Gastroesophageal sphincter (tissue), 4 donors: ENCODE results near the gene RASAL3. TPM values are rescaled to one million over a fixed set of nuclear protein-coding genes. Genes with fewer than 3 reads are reported as not detected.

Experiments
- ATAC-seq: fragments of 150-250 bp; one replicate; pipeline ENCODE4 v1.9.1; 2016; ENCODE audit warnings: mild to moderate bottlenecking, moderate library complexity
- H3K27ac ChIP-seq, 4 donors: fragments of 200-600 bp; sonication (generic) in 3 of 4; 1 replicate in 3 of 4; 2 replicates in 1 of 4; pipeline ENCODE4 v1.5.1; 2016 to 2019
- H3K27me3 ChIP-seq: fragments of 200-600 bp; sonication (generic); one replicate; pipeline ENCODE4 v1.5.1; 2019
- H3K36me3 ChIP-seq, 2 donors: fragments of 200-600 bp; sonication (generic); one replicate each; pipeline ENCODE4 v1.5.1; 2019; ENCODE audit warnings: control low read depth in 1 of 2
- H3K4me1 ChIP-seq, 3 donors: fragments of 200-600 bp; sonication (generic); 1 replicate in 2 of 3; 2 replicates in 1 of 3; pipeline ENCODE4 v1.5.1; 2016 to 2019; ENCODE audit warnings: control low read depth in 2 of 3
- H3K4me3 ChIP-seq, 2 donors: fragments of 200-600 bp; sonication (generic); one replicate each; pipeline ENCODE4 v1.5.1; 2019; ENCODE audit warnings: mild to moderate bottlenecking in 1 of 2, moderate library complexity in 1 of 2
- H3K9me3 ChIP-seq, 3 donors: fragments of 200-600 bp; sonication (generic); one replicate each; pipeline ENCODE4 v1.5.1; 2017 to 2019; ENCODE audit warnings: control low read depth in 2 of 3
- CTCF ChIP-seq, 4 experiments: fragments of 200-600 bp in 2 of 4; fragments of 450-650 bp in 2 of 4; sonication (generic) in 1 of 4; IDR thresholded peaks; one replicate each; pipeline ENCODE4 v1.5.1; 2017 to 2019; ENCODE audit warnings: antibody characterized with exemption in 4 of 4, mild to moderate bottlenecking in 2 of 4, moderate library complexity in 2 of 4
- EP300 ChIP-seq: sonication (generic); formaldehyde crosslinking; IDR thresholded peaks from one replicate; pipeline ENCODE4 v1.6.1; 2017; ENCODE audit warnings: antibody characterized with exemption, mild to moderate bottlenecking
- POLR2A ChIP-seq, 2 donors: fragments of 450-650 bp; IDR thresholded peaks; one replicate each; pipeline ENCODE4 v1.6.1; 2017; ENCODE audit warnings: antibody characterized with exemption in 2 of 2, mild to moderate bottlenecking in 2 of 2, moderate library complexity in 1 of 2
- POLR2AphosphoS5 ChIP-seq: sonication (generic); formaldehyde crosslinking; IDR thresholded peaks from one replicate; pipeline ENCODE4 v1.6.1; 2017; ENCODE audit warnings: antibody characterized with exemption
- WGBS, 2 donors: methylation state at CpG; one replicate each; pipeline ENCODE4 v1.1.5; 2018; ENCODE audit warnings: low coverage in 1 of 2; 5-methylcytosine and 5-hydroxymethylcytosine counted together
- small RNA-seq, 4 donors: library from RNA; depleted of rRNA; stranded (forward); fragments of <200 nt; gene quantifications; one replicate each; pipeline ENCODE3, GENCODE V24; 2016
- total RNA-seq, 4 donors: library from RNA; depleted of rRNA; stranded (reverse); fragments of >200 nt; gene quantifications; one replicate each; pipeline ENCODE4 v1.1.0, GENCODE V29; 2016

RASAL3 gene
- total RNA-seq, 4 donors from 2014 or later, result 1.3 to 3.1 (median 2.1) TPM

- no peaks in the 10 kb centered on the region for H3K27me3 ChIP-seq
- H3K27ac ChIP-seq, result peak overlapping the region; percentile 39 to 84 (median 79)
- peaks cover 3 to 58% of the 10 kb centered on the region in 2 donors for H3K36me3 ChIP-seq
- H3K9me3 ChIP-seq, result no peaks in the 10 kb centered on the region
- 70 to 80% methylated on average over 3 to 7 of the region's 10 CpGs for WGBS, 2 donors
- H3K4me3 ChIP-seq, result peak overlapping the region in 1 of 2 donors; percentile 16
- ATAC-seq, result no peak
- TF ChIP-seq POLR2AphosphoS5, result no peak
- no peak for TF ChIP-seq EP300
- no peak for TF ChIP-seq CTCF (IDR thresholded peaks at IDR 0.05)
- TF ChIP-seq POLR2A (IDR thresholded peaks at IDR 0.05), result no peak
- peaks cover 2 to 74% (median 38%) of the 10 kb centered on the region in 3 donors for H3K4me1 ChIP-seq
These were observed 61.2 kb downstream of the RASAL3 start for GRCh38 chr19:15403151-15403531.

- ATAC-seq, result no peak
- Histone ChIP-seq H3K27ac (peak overlapping the region in 3 of 4 donors; percentile 77 to 84 (median 81)), H3K36me3 (peaks cover 3 to 59% of the 10 kb centered on the region in 2 donors), H3K9me3 (no peaks in the 10 kb centered on the region), H3K4me3 (peak overlapping the region in 1 of 2 donors; percentile 16), H3K27me3 (no peaks in the 10 kb centered on the region), H3K4me1 (peaks cover 2 to 70% (median 38%) of the 10 kb centered on the region in 3 donors)
- 62% methylated on average over 5 of the region's 15 CpGs; no CpG with 5 or more reads in 1 of the 2 donors for WGBS, 2 donors
- TF ChIP-seq EP300 (no peak), POLR2AphosphoS5 (no peak), CTCF (IDR thresholded peaks at IDR 0.05) (no peak), POLR2A (IDR thresholded peaks at IDR 0.05) (no peak)
These were observed 61.8 kb downstream of the RASAL3 start for GRCh38 chr19:15402411-15403150.

Small RNAs within 50 kb of the gene (small RNA-seq; reads per million reads assigned to genes)
- gene MIR1470, result 0 reads per million in 4 donors

Other genes starting within 250 kb of the RASAL3 start
- gene EPHX3, start 232.1 kb downstream of the RASAL3 start, total RNA-seq, result 1 to 10 TPM in 1 of 4 donors, under 1 TPM in 1, not detected in 2; 0.78 to 1.6 TPM
- gene BRD4, start 132.0 kb downstream of the RASAL3 start, total RNA-seq, result 10 to 100 TPM; 29.6 to 49.3 (median 34.4) TPM
- gene AKAP8, start 84.8 kb downstream of the RASAL3 start, total RNA-seq, result 10 to 100 TPM; 21.4 to 34.2 (median 28.0) TPM
- gene AKAP8L, start 45.6 kb downstream of the RASAL3 start, total RNA-seq, result 100 to 1,000 TPM in 1 of 4 donors, 10 to 100 TPM in 3; 61.3 to 102 (median 70.1) TPM
- 10 to 100 TPM; 24.4 to 94.6 (median 49.9) TPM for gene WIZ, start 14.6 kb downstream of the RASAL3 start, total RNA-seq
- not detected for gene PGLYRP2, start 15.0 kb upstream of the RASAL3 start, total RNA-seq
- gene CYP4F22, start 44.0 kb upstream of the RASAL3 start, total RNA-seq, result under 1 TPM in 3 of 4 donors, not detected in 1; 0.19 to 0.47 (median 0.47) TPM
- gene CYP4F8, start 150.7 kb upstream of the RASAL3 start, total RNA-seq, result not detected
- 1 to 10 TPM in 1 of 4 donors, under 1 TPM in 2, not detected in 1; 0.08 to 5.3 (median 0.81) TPM for gene CYP4F3, start 176.4 kb upstream of the RASAL3 start, total RNA-seq
- gene CYP4F12, start 208.5 kb upstream of the RASAL3 start, total RNA-seq, result 10 to 100 TPM in 1 of 4 donors, 1 to 10 TPM in 3; 5.1 to 14.1 (median 6.8) TPM